Epithelial cell of esophagus (primary cell): ENCODE results near the gene MC5R.
A peak's percentile ranks its signal among the peaks of the same experiment; 100 is the strongest.

Source experiments
- DNase-seq: peaks from one replicate; pipeline ENCODE4 v3.0.0; 2010; ENCODE audit warnings: low read depth
- H3K4me3 ChIP-seq: 2 replicates; pipeline ENCODE4 v1.5.1; 2011; ENCODE audit warnings: mild to moderate bottlenecking, low read length, control low read depth
- CTCF ChIP-seq: IDR thresholded peaks from 2 replicates; pipeline ENCODE4 v1.5.1; 2011; ENCODE audit warnings: low read depth, mild to moderate bottlenecking, low read length, control low read depth, inconsistent platforms; ENCODE audit not compliant: insufficient read depth; ENCODE audit errors: missing control alignments

The MC5R gene

GRCh38 chr18:13810950-13811485, 12.9 kb upstream of the MC5R start:
- TF ChIP-seq CTCF: no peak
- H3K4me3 ChIP-seq: no peak overlapping the region
- DNase-seq: peak; percentile 35

- peak; percentile 20 for TF ChIP-seq CTCF
- peak; percentile 10 for DNase-seq
- H3K4me3 ChIP-seq: no peak overlapping the region
Observed at GRCh38 chr18:13811993-13812392, 12.0 kb upstream of the MC5R start.

GRCh38 chr18:13813271-13813849, 10.6 kb upstream of the MC5R start:
- TF ChIP-seq CTCF: peak; percentile 96
- no peak overlapping the region for H3K4me3 ChIP-seq
- DNase-seq: peak; percentile 70

- TF ChIP-seq CTCF: no peak
- no peak for DNase-seq
- no peak overlapping the region for H3K4me3 ChIP-seq
Observed at GRCh38 chr18:13826209-13826608, 2.3 kb downstream of the MC5R start.

GRCh38 chr18:13831864-13832508, 8.0 kb downstream of the MC5R start:
- H3K4me3 ChIP-seq: no peak overlapping the region
- TF ChIP-seq CTCF: no peak
- DNase-seq: no peak

- no peak overlapping the region for H3K4me3 ChIP-seq
- TF ChIP-seq CTCF: no peak
- DNase-seq: no peak
Observed at GRCh38 chr18:13834496-13835015, 10.6 kb downstream of the MC5R start.
